Measurements from ENCODE around the gene RFPL2.

- TF ChIP-seq CTCF (IDR thresholded peaks at IDR 0.05; ENCODE audit: low read length) (no peak), EZH2phosphoT487 (IDR thresholded peaks at IDR 0.05; ENCODE audit: low read length) (no peak)
Observed at GRCh38 chr22:32199341-32199740, 5.5 kb downstream of the RFPL2 start.
